ENCODE measurements around the gene VMP1.
A peak's percentile ranks its signal among the peaks of the same experiment; 100 is the strongest.
"Not testable (repeated sequence)": the region's sequence is repeated elsewhere in the genome, so short reads cannot be mapped to it uniquely, and the experiment has no call there.

VMP1 gene

GRCh38 chr17:59783221-59784047 lies 76.0 kb downstream of the VMP1 start:
- DNase-seq: no peak

- no peak for DNase-seq
Observed at GRCh38 chr17:59785091-59785799, 77.8 kb downstream of the VMP1 start.

- DNase-seq: no peak
Observed at GRCh38 chr17:59786213-59786535, 78.7 kb downstream of the VMP1 start.

GRCh38 chr17:59786536-59787319 lies 79.3 kb downstream of the VMP1 start:
- DNase-seq: peak; percentile 29

GRCh38 chr17:59789849-59790248 lies 82.4 kb downstream of the VMP1 start:
- DNase-seq: not testable (repeated sequence)

GRCh38 chr17:59790418-59790817 lies 83.0 kb downstream of the VMP1 start:
- DNase-seq: not testable (repeated sequence)

- DNase-seq: no peak
Observed at GRCh38 chr17:59790910-59791309, 83.5 kb downstream of the VMP1 start.

- no peak for DNase-seq
Observed at GRCh38 chr17:59791603-59792457, 84.4 kb downstream of the VMP1 start.

- DNase-seq: not testable (repeated sequence)
Observed at GRCh38 chr17:59792458-59792823, 85.0 kb downstream of the VMP1 start.

- no peak for DNase-seq
Observed at GRCh38 chr17:59793205-59793604, 85.8 kb downstream of the VMP1 start.

GRCh38 chr17:59796138-59796537 lies 88.7 kb downstream of the VMP1 start:
- no peak for DNase-seq

GRCh38 chr17:59796785-59797205 lies 89.3 kb downstream of the VMP1 start:
- DNase-seq: no peak

GRCh38 chr17:59798111-59798510 lies 90.7 kb downstream of the VMP1 start:
- no peak for DNase-seq

GRCh38 chr17:59800530-59800942 lies 93.1 kb downstream of the VMP1 start:
- DNase-seq: no peak

GRCh38 chr17:59802160-59802559 lies 94.7 kb downstream of the VMP1 start:
- DNase-seq: no peak

- DNase-seq: no peak
Observed at GRCh38 chr17:59804901-59805465, 97.5 kb downstream of the VMP1 start.

GRCh38 chr17:59806322-59806721 lies 98.9 kb downstream of the VMP1 start:
- DNase-seq: not testable (repeated sequence)

- DNase-seq: no peak
Observed at GRCh38 chr17:59807892-59808509, 100.5 kb downstream of the VMP1 start.

GRCh38 chr17:59810894-59811153 lies 103.4 kb downstream of the VMP1 start:
- DNase-seq: no peak

- no peak for DNase-seq
Observed at GRCh38 chr17:59811209-59811608, 103.8 kb downstream of the VMP1 start.

- DNase-seq: no peak
Observed at GRCh38 chr17:59812139-59812538, 104.7 kb downstream of the VMP1 start.

GRCh38 chr17:59814276-59814675 lies 106.8 kb downstream of the VMP1 start:
- no peak for DNase-seq

Data from NCI-H2227 treated with DMSO at 0.1 percent for 48 hours (cell line).